Measurements from ENCODE around the gene PSMG4. TPM values are rescaled to one million over a fixed set of nuclear protein-coding genes. Genes with fewer than 3 reads are reported as not detected.

The PSMG4 gene
- polyA plus RNA-seq, 1 donor from 2014 or later, result 43.5 TPM

DNA sequence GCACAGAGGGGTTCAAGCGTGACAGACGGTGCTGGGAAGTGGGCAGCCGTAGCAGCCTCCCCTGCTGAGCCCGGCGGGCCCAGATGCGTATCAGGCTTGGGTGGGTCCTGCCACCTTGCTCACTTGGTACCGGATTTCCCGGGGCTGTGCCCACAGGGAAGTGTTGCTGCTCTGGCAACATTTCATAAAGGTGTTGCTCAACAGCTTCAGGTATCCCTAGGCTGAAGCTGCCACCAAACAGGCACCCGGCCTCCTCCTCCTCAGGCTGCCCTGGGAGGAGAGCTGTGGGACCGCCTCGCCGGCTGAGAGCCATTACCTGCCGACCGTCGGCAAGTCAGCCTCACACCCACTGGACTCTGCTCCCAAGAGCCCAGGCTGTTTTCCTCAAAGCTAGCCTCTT lies 11.5 kb downstream of the PSMG4 start:
- no peak overlapping the region for H3K4me3 Mint-ChIP-seq
- no peaks in the 10 kb centered on the region for H3K27me3 Mint-ChIP-seq
- H3K4me1 Mint-ChIP-seq, result peaks cover 4 to 13% (median 7%) of the 10 kb centered on the region in 3 donors
- peaks cover 2% of the 10 kb centered on the region for H3K36me3 Mint-ChIP-seq
- H3K9me3 Mint-ChIP-seq, result no peaks in the 10 kb centered on the region
- H3K27ac Mint-ChIP-seq, result no peak overlapping the region

- no peak overlapping the region for H3K27ac Mint-ChIP-seq
- no peaks in the 10 kb centered on the region for H3K9me3 Mint-ChIP-seq
- H3K4me1 Mint-ChIP-seq, result peaks cover 0 to 9% (median 7%) of the 10 kb centered on the region in 3 donors
- H3K27me3 Mint-ChIP-seq, result no peaks in the 10 kb centered on the region
- H3K4me3 Mint-ChIP-seq, result no peak overlapping the region
- peaks cover 2% of the 10 kb centered on the region for H3K36me3 Mint-ChIP-seq
These were observed 13.0 kb downstream of the PSMG4 start for GRCh38 chr6:3271756-3272155.

DNA sequence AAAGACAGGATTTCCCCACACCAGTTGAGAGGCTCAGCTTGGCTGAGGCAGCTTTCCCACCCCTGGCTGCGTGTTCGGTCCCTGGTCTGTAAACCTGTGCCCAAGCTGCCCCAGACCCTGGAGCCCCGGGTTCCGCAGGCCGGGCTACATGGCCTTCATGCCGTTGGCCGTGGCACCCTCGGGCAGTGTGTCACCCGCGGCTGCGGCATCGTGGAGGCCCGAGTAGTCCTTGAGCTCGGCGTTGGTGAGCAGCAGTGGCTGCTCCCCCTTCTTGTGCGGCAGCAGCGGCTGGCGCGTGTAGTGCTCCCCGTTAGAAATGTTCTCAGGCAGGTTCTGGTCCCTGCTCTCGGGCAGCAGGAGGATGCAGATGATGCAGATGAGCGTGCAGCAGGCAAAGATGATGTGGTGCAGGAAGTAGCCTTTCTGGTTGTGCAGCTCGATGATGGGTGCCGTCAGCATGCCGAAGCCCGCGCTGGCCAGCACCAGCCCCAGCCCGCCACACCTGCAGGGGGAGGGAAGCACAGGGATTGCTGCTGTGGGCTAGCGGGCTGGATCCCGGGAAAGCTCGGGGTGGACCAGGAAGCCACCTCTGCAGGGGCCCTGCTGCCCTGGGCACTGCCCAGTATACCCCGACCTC lies 14.3 kb downstream of the PSMG4 start:
- Mint-ChIP-seq H3K9me3 (no peaks in the 10 kb centered on the region), H3K4me3 (no peak overlapping the region), H3K27me3 (no peaks in the 10 kb centered on the region), H3K27ac (no peak overlapping the region), H3K4me1 (peaks cover 0 to 8% (median 1%) of the 10 kb centered on the region in 3 donors), H3K36me3 (peaks cover 2% of the 10 kb centered on the region)

DNA sequence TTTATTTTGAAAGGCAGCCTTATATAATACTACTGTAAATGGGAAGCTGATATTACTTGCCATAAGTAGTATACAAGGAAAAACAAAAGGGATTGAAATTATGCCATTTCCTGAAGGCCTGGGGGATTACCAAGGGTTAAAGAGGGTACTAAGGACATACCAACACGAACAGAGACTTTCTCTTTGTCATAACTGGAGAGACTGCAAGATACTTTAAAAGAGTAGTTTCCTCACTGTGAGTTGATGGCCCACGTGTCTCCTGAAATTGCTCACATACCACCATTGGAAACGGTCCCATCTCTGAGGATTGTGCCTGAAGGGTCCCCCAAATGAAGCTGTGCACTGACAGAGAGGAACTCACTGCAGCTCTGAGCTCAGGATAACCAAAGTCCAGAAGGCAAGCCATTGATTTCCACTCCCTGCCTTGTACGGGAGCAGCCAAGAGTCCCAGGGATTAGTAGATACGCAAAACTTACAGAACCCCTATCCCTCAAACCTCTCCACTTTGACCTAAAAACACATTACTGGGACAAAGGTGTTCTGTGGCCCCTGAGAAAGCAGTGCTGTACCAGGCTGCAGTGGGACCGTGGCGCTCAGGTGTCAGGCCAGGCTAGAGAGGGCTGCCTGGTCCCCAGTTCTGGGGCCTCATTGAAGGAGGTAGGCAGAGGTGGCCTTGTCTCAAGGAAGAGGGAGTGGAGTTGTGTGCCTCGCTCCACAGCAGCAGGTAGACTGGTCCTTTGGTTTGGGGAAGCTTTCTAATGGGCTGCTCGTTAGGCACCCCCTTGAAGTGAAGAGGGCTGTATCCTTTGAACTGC lies 15.2 kb downstream of the PSMG4 start:
- Mint-ChIP-seq H3K9me3 (no peaks in the 10 kb centered on the region), H3K4me1 (peaks cover 0 to 8% (median 0%) of the 10 kb centered on the region in 3 donors), H3K4me3 (no peak overlapping the region), H3K27ac (no peak overlapping the region), H3K27me3 (no peaks in the 10 kb centered on the region), H3K36me3 (peaks cover 2% of the 10 kb centered on the region)

- H3K4me1 Mint-ChIP-seq, result peaks cover 0 to 6% (median 5%) of the 10 kb centered on the region in 3 donors
- H3K27ac Mint-ChIP-seq, result peak overlapping the region in 1 of 3 donors; percentile 82
- peaks cover 2% of the 10 kb centered on the region for H3K36me3 Mint-ChIP-seq
- peak overlapping the region in 1 of 4 donors; percentile 55 for H3K4me3 Mint-ChIP-seq
- no peaks in the 10 kb centered on the region for H3K9me3 Mint-ChIP-seq
- H3K27me3 Mint-ChIP-seq, result no peaks in the 10 kb centered on the region
These were observed 17.7 kb downstream of the PSMG4 start for GRCh38 chr6:3276174-3277167.

GRCh38 chr6:3277251-3277650 lies 18.5 kb downstream of the PSMG4 start:
- Mint-ChIP-seq H3K27ac (no peak overlapping the region), H3K27me3 (no peaks in the 10 kb centered on the region), H3K36me3 (peaks cover 2% of the 10 kb centered on the region), H3K4me1 (peaks cover 0 to 6% (median 5%) of the 10 kb centered on the region in 3 donors), H3K9me3 (no peaks in the 10 kb centered on the region), H3K4me3 (no peak overlapping the region)

DNA sequence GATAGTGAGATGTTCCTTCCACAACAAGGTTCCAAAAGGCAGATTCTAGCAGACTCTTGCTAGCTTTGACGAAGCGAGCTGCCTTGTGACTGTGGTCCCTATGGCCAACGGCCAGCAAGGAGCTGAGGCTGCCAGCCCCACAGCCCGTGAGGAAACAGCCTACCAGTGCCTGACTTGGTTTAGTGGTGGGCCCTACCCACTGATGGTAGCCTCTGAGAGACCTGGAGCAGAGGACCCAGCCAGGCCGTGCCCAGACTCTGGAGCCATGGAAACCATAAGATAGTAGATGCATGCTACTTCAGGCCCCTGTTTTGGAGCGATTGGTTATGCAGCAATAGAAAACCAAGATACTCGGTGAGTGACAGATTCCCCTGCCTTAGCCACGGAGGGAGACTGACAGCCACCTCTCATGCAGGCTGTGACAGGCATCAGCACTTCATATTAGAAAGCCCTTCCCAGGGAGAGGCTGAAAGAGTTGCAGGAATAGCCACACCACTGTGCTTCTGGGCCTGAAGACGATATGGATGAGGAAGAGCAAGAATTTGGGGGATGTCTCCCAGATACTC lies 19.2 kb downstream of the PSMG4 start:
- Mint-ChIP-seq H3K4me1 (peaks cover 0 to 6% (median 5%) of the 10 kb centered on the region in 3 donors), H3K9me3 (no peaks in the 10 kb centered on the region), H3K36me3 (peaks cover 2% of the 10 kb centered on the region), H3K27ac (no peak overlapping the region), H3K27me3 (no peaks in the 10 kb centered on the region), H3K4me3 (no peak overlapping the region)

DNA sequence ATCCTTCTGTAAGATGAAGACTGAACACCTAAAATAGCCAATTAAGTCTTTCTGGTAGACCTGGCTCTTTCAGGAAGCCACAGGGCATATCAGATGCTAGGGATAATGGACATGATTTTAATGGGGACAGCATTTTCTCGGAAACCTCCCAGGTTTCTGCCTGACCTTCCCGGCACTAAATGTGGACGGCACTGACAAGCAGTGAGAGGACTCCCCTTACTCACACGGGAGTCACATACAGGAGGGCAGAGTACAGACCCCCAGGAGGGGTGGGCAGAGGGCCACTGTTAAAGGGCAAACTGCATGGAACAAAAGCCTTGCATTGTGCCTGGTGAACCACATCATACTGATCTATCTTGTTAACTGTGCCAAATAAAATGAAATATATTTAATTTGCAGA lies 19.9 kb downstream of the PSMG4 start:
- peaks cover 2% of the 10 kb centered on the region for H3K36me3 Mint-ChIP-seq
- H3K27me3 Mint-ChIP-seq, result no peaks in the 10 kb centered on the region
- H3K4me1 Mint-ChIP-seq, result peaks cover 0 to 5% (median 5%) of the 10 kb centered on the region in 3 donors
- no peak overlapping the region for H3K27ac Mint-ChIP-seq
- H3K4me3 Mint-ChIP-seq, result no peak overlapping the region
- H3K9me3 Mint-ChIP-seq, result no peaks in the 10 kb centered on the region

DNA sequence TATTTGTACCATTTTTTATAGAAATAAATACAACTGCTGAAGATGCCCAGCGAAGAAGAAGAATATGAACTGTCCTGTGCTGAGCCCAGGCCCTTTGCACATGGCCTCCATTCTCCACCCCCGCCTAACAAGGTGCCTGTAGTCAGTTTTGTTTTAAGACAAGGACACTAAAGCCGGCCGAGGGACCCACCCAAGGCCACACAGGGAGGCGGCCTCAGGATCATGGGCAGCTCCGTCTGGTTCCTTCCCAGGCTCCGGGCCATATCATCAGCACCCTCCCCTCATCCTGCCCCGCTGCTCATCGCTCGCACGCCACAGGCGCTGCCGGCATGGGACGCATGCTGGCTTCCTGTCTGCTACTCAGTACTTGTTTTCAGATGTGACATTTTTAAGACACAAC lies 21.3 kb downstream of the PSMG4 start:
- H3K27me3 Mint-ChIP-seq, result no peaks in the 10 kb centered on the region
- H3K4me1 Mint-ChIP-seq, result peaks cover 0 to 5% (median 3%) of the 10 kb centered on the region in 3 donors
- H3K4me3 Mint-ChIP-seq, result no peak overlapping the region
- peaks cover 2% of the 10 kb centered on the region for H3K36me3 Mint-ChIP-seq
- H3K9me3 Mint-ChIP-seq, result no peaks in the 10 kb centered on the region
- no peak overlapping the region for H3K27ac Mint-ChIP-seq

- H3K4me3 Mint-ChIP-seq, result no peak overlapping the region
These were observed 22.2 kb downstream of the PSMG4 start for GRCh38 chr6:3280866-3281465.

DNA sequence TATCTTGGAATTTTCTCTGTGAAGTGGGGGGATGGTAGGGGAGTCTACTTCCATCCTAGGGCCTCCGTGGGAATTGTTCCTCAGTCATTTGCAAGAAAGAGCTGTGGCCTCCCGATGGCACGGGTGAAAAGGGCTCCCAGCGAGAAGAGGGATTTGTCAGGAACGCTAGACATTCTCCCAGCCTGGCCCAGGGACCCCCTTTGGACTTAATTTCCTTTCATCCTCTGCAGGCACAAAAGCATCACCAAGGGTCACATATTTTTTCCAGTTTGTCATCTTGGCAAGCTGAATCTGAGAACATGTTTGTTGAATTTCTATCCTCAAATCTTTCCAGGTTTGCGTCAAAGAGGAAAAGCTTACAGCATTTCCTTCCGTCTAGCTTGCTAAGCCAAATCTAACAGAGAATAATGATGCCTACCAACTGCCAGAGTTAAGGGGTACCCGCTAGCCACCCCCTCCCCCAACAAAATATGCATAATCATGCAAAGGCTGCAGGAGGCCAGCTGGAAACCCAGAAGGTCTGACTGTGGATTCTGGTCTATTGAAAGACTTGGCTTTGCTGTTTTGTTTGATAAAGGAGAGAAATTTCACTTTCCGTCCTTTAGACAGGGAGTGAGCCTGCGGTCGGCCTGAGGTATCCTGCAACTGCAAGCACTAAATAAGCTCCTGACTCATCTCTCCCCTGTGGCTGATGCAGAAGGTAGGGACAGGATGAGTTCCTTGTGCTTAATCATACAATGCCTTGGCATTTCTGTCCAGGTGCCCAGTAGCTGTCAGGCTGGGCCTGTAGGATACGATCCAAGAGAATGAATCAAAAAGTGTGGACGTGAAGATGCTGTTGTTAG lies 23.1 kb downstream of the PSMG4 start:
- peaks cover 2% of the 10 kb centered on the region for H3K36me3 Mint-ChIP-seq
- no peak overlapping the region for H3K4me3 Mint-ChIP-seq
- H3K27me3 Mint-ChIP-seq, result no peaks in the 10 kb centered on the region
- H3K27ac Mint-ChIP-seq, result no peak overlapping the region
- H3K4me1 Mint-ChIP-seq, result peaks cover 0 to 5% (median 3%) of the 10 kb centered on the region in 3 donors
- H3K9me3 Mint-ChIP-seq, result no peaks in the 10 kb centered on the region

More at GRCh38 chr6:3280866-3281465, 22.2 kb downstream of the PSMG4 start:
- Mint-ChIP-seq H3K27ac (peak overlapping the region in 1 of 3 donors; percentile 40), H3K36me3 (peaks cover 2% of the 10 kb centered on the region), H3K4me1 (peaks cover 0 to 5% (median 3%) of the 10 kb centered on the region in 3 donors), H3K9me3 (no peaks in the 10 kb centered on the region), H3K27me3 (no peaks in the 10 kb centered on the region)

GRCh38 chr6:3282476-3283236 lies 23.9 kb downstream of the PSMG4 start:
- Mint-ChIP-seq H3K9me3 (no peaks in the 10 kb centered on the region), H3K4me3 (no peak overlapping the region), H3K36me3 (peaks cover 4% of the 10 kb centered on the region), H3K27ac (no peak overlapping the region), H3K4me1 (peaks cover 0 to 5% (median 3%) of the 10 kb centered on the region in 3 donors), H3K27me3 (no peaks in the 10 kb centered on the region)

DNA sequence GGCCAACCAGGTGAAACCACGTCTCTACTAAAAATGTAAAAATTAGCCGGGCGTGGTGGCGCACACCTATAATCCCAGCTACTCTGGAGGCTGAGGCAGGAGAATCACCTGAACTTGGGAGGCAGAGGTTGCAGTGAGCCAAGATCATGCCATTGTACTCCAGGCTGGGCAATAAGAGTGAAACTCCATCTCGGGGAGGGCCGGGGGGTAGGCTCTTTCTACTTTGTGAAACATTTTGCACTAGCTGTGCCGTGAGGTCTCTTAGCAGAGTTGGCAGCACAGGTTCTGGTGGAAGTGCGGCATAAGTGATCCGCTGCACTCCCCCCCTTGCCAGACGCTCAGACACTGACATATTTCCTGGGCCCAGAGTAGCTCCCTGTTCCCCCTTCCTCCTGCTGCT lies 24.5 kb downstream of the PSMG4 start:
- Mint-ChIP-seq H3K27me3 (no peaks in the 10 kb centered on the region), H3K4me3 (no peak overlapping the region), H3K36me3 (peaks cover 4% of the 10 kb centered on the region), H3K9me3 (no peaks in the 10 kb centered on the region), H3K27ac (no peak overlapping the region), H3K4me1 (peaks cover 0 to 5% (median 3%) of the 10 kb centered on the region in 3 donors)
